HG02610 (cell line): Measurements from ENCODE around the gene DDX56.

Source experiments
- ATAC-seq: cut with Tn5 transposase; IDR thresholded peaks from one replicate; pipeline ENCODE4 v1.9.1; 2021; ENCODE audit warnings: mild to moderate bottlenecking, moderate library complexity; ENCODE audit not compliant: unreplicated experiment

DDX56 gene

DNA sequence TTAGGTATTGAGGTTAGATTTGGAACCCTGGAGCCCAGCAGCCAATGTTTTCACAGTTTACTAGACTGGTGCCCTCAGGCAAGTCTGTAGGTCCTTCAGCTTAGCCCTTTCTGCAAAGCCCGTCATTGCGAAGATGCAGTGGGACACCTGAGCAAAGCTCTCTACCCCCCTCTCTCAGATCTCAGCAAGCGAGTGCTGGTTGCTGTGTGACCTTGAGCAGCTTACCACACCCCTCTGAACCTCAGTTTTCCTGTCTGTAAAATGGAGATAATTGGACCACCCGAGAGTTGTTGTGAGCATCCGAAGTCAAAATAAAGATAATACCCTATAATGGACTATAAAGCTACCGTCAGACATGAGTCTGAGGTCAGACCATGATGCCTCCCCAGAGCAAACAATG lies 36.3 kb downstream of the DDX56 start:
- no peak for ATAC-seq

DNA sequence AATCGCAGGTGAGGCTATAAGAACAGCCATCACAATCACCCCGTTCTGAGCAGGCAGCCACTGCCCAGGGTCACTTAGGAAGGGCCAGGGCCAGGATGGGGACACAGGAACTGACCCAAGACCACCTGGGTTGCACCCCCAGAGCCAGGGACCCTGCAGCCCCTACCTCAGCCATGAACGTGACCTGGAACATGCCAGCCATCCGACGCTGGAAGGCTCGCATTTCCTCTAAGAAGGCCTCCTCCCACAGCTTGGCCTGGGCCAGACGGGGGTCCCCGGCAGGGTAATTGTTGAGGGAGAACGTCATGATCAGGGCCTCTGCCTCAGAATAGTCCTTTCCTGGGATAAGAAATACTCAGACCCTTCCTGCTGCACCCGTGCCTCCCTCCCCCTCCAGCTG lies 37.6 kb downstream of the DDX56 start:
- no peak for ATAC-seq

DNA sequence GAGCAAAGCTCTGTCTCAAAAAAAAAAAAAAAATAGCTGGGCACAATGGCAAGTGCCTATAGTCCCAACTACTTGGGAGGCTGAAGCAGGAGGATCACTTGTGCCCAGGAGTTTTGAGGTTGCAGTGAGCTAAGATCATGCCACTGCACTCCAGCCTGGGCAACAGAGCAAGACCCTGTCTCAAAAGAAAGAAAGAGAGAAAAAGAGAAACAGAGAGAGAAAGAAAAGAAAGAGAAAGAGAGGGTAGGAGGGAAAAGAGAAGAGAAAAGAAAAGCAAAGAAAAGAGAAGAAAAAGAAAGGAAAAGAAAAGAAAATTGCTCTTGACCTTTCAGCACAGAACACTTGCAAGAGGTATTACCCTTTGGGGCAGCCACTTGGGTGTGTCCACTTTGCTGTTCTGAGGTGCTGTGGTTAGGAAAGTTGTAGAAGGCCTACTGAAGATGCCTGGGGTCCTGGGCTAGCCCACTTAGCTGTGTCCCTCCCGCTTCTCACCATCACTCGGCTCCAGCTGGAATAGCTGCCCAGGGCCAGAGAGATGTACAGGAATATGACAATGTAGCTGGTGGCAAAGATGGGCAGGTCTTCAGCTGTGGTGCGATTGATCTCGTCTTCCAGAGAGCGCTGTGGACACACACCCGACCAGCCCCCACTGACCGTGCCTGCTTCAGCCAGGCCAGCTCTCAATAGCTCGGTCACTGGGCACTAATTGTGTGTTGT lies 38.2 kb downstream of the DDX56 start:
- ATAC-seq: no peak

DNA sequence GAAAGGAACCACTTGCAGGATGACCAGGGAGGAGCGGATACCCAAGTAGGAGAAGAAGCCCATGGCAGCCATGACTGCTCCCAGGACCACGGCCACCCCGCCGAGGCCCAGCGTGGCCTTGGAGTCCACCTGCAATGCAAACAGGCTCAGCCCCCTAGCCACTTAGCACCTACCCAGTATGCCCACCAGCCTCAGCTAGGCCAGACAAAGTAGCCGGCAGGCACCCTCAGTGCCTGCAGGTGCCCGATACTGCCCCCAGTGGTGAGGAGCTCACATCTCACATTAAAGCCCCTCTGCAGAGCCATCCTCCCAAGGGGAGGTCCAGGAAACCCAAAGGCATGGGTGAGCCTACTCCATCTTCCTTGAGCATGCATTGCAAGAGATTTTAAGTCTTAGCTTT lies 39.2 kb downstream of the DDX56 start:
- no peak for ATAC-seq

DNA sequence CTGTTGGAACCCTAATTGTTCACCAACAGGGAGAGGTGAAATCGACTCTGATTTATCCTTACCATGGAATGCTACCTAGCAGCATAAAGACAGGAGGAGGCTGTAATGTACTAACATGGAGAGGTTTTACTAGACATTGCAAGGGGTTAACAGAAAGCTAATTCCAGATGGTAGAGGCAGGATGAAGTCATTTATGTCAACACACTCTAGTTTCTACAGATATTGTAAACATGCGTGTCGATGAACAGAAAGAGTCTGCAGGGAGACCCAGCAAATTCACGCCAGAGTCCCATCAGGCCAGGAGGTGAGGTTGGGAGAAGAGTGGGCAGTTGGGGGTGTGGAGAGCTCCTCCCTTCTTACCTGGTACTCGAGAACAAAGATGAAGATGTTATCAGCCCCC lies 39.6 kb downstream of the DDX56 start:
- ATAC-seq: no peak

DNA sequence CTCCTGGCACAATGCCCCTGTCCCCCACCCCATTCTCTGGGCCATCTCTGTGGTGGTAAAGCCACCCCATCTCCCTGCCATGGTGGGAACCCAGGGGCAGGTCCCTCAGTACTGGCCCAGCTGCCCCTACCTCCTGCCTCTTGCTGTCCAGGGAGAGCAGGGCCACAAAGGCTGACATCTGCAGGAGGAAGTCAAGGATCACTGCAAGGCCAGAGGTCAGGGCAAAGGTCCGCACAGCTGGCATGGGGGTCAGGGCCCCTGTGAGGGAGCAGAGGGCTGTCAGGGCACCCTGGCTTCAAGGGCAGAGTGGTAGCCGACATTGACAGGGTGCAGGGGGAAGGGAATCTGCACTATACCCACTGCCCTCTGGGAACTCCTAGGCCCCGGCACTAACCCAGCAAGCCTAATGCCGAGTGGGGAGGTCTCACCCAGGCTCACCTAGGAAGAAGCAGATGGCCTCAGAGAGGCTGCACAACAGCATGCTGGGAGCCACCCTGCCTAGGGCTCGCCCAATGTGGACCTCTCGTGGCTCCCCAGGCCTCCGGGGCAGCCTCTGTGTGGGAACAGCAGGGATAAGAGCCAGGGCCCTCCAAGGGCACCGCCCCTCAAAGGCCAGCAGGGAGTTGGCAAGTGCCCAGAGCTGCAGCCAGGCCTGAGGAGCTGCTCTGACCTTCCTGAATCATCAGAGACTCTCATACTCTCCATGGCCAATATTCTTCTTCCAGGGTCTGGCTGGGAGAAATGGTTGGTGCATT lies 40.2 kb downstream of the DDX56 start:
- no peak for ATAC-seq

DNA sequence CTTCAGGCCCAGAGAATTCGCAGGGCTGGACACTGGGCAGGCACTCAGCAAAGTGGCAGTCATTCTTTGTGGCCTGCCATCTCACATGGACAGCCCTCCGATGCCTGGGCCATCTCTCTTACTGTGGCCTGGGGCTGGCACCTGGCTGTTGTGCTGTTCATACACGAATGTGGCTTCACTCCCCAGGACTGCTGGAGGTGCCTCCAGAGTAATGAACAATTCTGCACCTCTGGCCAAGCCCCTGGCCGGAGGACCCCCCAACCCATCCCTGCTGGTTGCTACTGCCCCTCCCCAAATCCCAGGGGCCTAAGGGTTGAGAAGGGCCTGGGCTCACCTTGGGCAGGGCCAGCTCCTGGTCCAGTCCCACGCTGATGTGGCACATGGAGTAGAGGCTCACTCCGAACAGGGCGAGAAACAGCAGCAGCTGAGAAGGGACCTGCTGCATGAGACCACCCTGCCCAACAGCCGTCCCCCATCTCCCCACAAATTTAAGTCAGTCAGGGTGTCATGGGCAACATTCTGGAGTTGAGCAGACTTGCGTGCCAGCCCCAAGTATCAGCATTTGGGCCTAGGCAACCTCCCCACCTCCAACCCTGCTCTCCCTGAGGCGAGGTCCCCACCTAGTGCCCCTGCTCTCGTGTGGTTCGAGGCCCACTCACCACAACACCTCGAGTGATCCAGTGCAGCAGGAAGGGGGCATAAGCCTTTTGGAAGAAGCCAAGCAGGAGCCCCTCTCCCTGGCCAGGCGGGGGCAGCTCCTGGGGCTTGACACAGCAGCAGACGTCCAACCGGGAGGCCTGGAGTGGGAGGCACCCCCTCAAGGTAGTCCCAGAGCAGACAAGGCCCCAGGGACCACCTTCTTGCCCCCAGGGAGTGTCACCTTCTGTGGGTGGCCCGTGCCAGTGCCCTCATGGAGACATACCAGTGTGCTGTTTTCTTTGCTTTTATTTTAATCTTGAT lies 42.0 kb downstream of the DDX56 start:
- no peak for ATAC-seq

DNA sequence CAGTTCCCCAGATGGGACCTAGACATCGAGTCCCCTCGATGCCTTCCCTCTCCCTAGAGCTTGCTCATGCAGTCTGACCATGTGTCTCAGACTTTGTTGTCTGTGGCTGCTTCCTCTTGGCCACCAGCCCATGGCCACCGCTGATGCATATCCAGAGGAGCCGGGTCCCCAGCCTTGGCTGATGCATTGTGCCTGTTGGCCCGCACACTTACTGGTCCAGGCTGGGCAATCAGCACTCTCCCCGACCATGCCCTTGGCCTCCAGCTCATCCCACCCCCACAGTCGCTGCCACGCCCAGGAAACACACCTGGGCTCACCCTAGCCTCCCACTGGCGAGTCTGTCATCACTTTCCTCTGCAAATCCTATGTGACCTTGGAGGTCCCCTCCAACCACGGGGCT lies 42.7 kb downstream of the DDX56 start:
- no peak for ATAC-seq

DNA sequence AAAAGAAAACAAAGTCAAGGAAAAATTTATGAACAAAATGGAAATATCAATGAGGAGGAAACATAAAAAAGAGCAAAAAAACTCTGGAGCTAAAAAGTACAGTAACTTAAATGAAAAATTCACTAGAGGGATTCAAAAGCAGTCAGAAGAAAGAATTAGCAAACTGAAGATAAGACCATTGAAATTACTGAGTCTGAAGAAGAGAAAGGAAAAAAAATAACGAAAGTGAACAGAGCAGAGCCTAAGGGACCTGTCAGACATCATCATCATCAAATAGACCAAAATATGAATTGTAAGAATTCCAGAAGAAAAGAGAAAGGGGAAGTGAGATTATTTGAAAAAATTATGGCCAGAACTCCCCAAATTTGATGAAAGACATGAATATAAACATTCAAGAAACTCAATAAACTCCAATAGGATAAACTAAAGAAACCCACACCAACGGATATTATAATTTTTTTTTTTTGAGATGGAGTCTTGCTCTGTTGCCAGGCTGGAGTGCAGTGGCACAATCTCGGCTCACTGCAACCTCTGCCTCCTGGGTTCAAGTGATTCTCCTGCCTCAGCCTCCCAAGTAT lies 48.8 kb downstream of the DDX56 start:
- no peak for ATAC-seq

DNA sequence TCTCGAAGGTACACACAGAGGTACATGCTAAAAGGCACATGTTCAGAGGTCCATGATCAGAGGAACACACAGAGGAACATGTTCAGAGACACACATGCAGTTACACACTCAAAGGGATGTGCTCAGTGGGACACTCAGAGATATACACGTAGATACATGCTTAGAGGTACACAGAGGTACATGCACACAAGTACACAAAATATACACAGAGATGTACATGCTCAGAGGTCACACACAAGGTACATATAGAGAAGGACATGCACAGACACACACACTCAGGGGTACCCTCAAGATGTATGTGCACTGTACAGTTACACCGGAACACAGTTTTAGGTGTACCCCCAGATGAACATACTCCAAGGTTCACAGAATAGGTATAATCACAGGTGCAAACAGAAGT lies 51.4 kb downstream of the DDX56 start:
- no peak for ATAC-seq

DNA sequence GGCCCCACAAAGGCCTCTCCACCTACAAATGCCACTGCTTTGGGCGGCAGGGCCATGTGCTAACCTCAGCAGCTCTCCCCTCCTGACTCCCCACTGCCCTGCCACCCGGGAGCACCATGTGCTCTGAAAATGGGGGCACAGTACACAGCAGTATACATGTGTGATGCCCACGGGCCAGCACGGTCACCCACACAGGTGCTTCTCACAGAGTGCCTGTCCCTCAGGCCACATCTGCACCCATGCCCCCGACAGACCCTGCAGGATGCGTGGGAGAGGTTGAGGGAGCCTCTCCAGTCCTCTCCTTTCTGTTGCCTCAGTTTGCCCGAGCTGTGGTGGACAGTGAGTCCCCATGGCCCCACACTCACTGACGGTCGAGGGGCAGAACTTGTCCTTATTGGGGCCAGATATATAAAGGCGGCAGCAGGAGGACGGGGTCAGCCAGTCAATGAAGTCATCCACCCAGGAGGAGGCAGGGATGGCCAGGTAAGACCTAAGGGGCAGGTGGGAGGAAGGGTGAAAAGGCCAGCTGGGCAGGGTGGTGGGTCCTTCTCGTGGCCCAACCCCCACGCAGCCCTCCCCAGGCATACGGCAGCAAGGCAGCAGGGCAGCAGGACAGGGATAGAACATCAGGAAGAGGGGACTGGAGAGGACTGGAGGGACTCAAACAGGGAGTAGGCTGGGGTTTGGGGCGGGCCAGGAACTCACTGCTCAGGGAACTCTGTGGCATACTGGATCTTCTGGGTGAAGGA lies 52.2 kb downstream of the DDX56 start:
- ATAC-seq: no peak

DNA sequence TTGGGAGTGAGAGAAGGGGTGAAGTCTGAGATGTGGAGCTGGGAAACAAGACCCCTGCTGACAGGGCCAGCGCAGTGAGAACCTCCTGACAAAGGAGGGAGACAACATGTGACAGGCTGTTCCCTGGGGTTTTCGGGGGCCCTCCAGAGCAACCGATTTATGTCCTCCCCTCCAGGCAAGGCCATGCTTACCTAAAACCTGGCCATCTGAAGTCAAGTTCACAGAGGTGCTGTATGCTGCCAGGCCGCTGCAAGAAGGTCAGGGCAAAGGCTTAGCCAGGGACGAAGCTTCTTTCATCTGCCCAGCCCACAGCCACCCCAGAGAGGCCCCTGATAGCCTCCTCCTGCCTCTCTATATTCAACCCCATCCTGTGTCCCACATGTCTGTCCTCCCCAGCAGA lies 53.1 kb downstream of the DDX56 start:
- no peak for ATAC-seq

DNA sequence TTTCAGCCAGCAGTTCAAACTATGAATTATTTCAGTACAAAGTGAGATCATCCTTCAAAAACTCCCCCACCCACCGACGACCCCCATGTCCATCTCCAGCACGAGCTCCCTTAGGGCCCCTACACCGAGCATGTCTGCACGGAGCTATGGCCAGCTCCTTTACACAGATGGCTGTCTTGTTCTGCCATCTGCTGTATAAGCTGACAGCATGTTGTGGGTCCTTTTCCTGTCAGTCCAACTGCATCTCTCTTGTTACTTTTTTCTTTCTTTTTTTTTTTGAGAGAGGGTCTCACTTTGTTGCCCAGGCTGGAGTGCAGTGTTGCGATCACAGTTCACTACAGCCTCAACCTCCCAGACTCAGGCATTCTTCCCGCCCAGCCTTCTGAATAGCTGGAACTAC lies 54.2 kb downstream of the DDX56 start:
- ATAC-seq: no peak

DNA sequence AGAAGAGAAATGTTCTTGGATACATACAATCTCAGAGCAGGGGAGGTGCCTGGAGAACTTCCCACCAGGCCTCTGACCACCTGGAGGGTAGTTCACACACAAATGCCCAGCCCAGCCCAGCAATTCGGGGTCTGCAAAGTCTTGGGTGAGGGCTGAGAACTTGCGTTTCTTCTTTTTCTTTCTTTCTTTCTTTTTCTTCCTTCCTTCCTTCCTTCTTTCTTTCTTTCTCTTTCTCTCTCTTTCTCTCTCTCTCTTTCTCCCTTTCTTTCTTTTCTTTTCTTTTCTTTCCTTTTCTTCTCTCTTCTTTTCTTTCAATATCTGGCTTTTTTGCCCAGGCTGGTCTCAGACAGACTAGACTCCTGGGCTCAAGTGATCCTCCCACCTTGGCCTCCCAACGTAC lies 54.9 kb downstream of the DDX56 start:
- no peak for ATAC-seq

DNA sequence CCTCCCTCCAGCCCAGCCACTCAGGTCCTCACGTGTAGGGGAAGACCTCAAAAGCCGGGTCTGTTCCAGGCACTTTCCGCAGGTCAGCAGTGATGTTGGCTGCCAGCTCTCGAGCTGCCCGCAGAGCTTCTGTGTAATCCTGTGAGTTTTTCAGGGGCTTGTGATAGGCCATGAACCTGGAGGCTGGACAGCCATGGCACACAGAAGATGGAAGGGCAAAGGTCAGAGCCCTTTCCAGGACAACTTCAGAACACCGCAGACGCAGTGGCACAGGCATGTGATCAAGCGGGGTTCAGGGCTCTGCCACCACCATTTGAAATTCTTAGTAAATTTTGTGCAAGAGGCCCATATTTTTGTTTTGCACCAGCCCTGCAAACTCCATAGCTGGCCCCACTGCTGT lies 56.5 kb downstream of the DDX56 start:
- no peak for ATAC-seq
